ENCODE results near the gene FNBP1. TPM values are rescaled to one million over a fixed set of nuclear protein-coding genes. Genes with fewer than 3 reads are reported as not detected.

FNBP1 gene
- total and polyA plus RNA-seq, 8 donors: 5.3 to 18.5 (median 7.1) TPM

GRCh38 chr9:129886226-129887174 is 156.5 kb downstream of the FNBP1 start:
- no peaks in the 10 kb centered on the region for H3K9me3 ChIP-seq
- TF ChIP-seq CTCF (IDR thresholded peaks at IDR 0.05): no peak
- H3K27me3 ChIP-seq: no peaks in the 10 kb centered on the region
- ATAC-seq: no peak
- H3K4me1 ChIP-seq: peaks cover 4 to 8% (median 6%) of the 10 kb centered on the region in 3 donors
- peak in 1 of 6 donors; percentile 26 for DNase-seq
- H3K27ac ChIP-seq: peak overlapping the region; percentile 23 to 74 (median 68)
- H3K4me3 ChIP-seq: peak overlapping the region; percentile 5 to 53 (median 34)
- 65 to 70% methylated on average over 20 of the region's 20 CpGs for WGBS, 2 donors
- intact Hi-C loops (cut with DNase I): loop anchor here in 1 of 3 donors (10.0 kb wide), 2 partner anchors 178 to 348 kb away; no protein-coding TSS in a partner anchor
- peaks cover 0 to under 1% (median 0%) of the 10 kb centered on the region in 3 donors for H3K36me3 ChIP-seq
- no peak for FAIRE-seq

DNA sequence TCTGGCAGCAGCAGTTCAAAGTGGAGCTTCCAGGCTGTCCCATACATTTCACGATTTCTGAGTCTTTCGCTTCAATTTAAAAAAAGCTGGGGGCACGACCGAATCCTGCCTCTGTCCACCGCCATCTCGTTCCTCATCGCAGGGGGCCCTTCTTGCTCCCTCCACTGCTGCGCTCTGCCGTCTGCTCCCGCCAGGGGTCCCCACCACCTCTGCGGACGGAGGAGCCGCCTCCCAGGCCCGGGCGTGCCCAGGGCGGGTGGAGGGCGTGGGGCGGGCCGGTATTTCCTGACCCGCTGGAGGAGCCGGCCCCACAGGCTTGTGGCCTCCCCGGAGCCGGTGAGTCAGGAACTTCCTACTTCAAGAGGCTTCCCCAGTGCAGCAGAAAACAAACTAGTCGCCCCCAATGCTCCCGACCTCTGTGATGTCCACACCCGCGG is 157.3 kb downstream of the FNBP1 start:
- TF ChIP-seq CTCF (IDR thresholded peaks at IDR 0.05): peak; percentile 77 to 94 (median 90)
- H3K9me3 ChIP-seq: no peaks in the 10 kb centered on the region
- peaks cover 0 to 8% (median 0%) of the 10 kb centered on the region in 3 donors for H3K36me3 ChIP-seq
- intact Hi-C loops (cut with DNase I): loop anchor here in 1 of 3 donors (10.0 kb wide), 2 partner anchors 179 to 349 kb away; no protein-coding TSS in a partner anchor
- ATAC-seq: peak; percentile 90 to 94 (median 90)
- H3K27me3 ChIP-seq: no peaks in the 10 kb centered on the region
- FAIRE-seq: no peak
- peak; percentile 87 to 96 (median 94) for DNase-seq
- peak overlapping the region; percentile 23 to 74 (median 68) for H3K27ac ChIP-seq
- H3K4me3 ChIP-seq: peak overlapping the region; percentile 5 to 53 (median 34)
- peaks cover 4 to 8% (median 6%) of the 10 kb centered on the region in 3 donors for H3K4me1 ChIP-seq
- WGBS, 2 donors: 0 to 2% methylated on average over 27 of the region's 27 CpGs

- Histone ChIP-seq H3K4me3 (peak overlapping the region; percentile 5 to 53 (median 34)), H3K4me1 (peaks cover 4 to 8% (median 6%) of the 10 kb centered on the region in 3 donors), H3K36me3 (peaks cover 0 to 14% (median 0%) of the 10 kb centered on the region in 3 donors), H3K27ac (peak overlapping the region; percentile 23 to 74 (median 68)), H3K9me3 (no peaks in the 10 kb centered on the region), H3K27me3 (no peaks in the 10 kb centered on the region)
- peak; percentile 67 to 73 (median 68) for ATAC-seq
- WGBS, 2 donors: 15 to 16% methylated on average over 27 of the region's 27 CpGs
- intact Hi-C loops (cut with DNase I): loop anchor here in 1 of 3 donors (10.0 kb wide), 2 partner anchors 180 to 350 kb away; no protein-coding TSS in a partner anchor
- FAIRE-seq: no peak
- DNase-seq: peak in 5 of 6 donors; percentile 41 to 78 (median 56)
- TF ChIP-seq CTCF (IDR thresholded peaks at IDR 0.05): no peak
These were observed 157.8 kb downstream of the FNBP1 start for GRCh38 chr9:129885018-129885669.

- intact Hi-C loops (cut with DNase I): loop anchor here in 1 of 3 donors (10.0 kb wide), 2 partner anchors 180 to 350 kb away; no protein-coding TSS in a partner anchor
- peak overlapping the region; percentile 23 to 74 (median 68) for H3K27ac ChIP-seq
- 7% methylated on average over 24 of the region's 24 CpGs for WGBS, 2 donors
- no peak for TF ChIP-seq CTCF (IDR thresholded peaks at IDR 0.05)
- peaks cover 0 to 21% (median 0%) of the 10 kb centered on the region in 3 donors for H3K36me3 ChIP-seq
- peak overlapping the region in 3 of 4 donors; percentile 5 to 53 (median 50) for H3K4me3 ChIP-seq
- peak; percentile 88 to 95 (median 90) for DNase-seq
- H3K4me1 ChIP-seq: peaks cover 4 to 8% (median 6%) of the 10 kb centered on the region in 3 donors
- no peaks in the 10 kb centered on the region for H3K9me3 ChIP-seq
- FAIRE-seq: no peak
- peak; percentile 85 to 91 (median 87) for ATAC-seq
- no peaks in the 10 kb centered on the region for H3K27me3 ChIP-seq
These were observed 158.6 kb downstream of the FNBP1 start for GRCh38 chr9:129884220-129885017.

Measured in pancreas (tissue), 10 donors.